NCI-H128 (cell line): ENCODE measurements around the gene NOS1.
"Not testable (repeated sequence)": the region's sequence is repeated elsewhere in the genome, so short reads cannot be mapped to it uniquely, and the experiment has no call there.

Source experiments
- DNase-seq: peaks from one replicate; lab custom pipeline; 2025; ENCODE audit not compliant: unreplicated experiment; lab: John Stamatoyannopoulos, UW

Gene NOS1

DNA sequence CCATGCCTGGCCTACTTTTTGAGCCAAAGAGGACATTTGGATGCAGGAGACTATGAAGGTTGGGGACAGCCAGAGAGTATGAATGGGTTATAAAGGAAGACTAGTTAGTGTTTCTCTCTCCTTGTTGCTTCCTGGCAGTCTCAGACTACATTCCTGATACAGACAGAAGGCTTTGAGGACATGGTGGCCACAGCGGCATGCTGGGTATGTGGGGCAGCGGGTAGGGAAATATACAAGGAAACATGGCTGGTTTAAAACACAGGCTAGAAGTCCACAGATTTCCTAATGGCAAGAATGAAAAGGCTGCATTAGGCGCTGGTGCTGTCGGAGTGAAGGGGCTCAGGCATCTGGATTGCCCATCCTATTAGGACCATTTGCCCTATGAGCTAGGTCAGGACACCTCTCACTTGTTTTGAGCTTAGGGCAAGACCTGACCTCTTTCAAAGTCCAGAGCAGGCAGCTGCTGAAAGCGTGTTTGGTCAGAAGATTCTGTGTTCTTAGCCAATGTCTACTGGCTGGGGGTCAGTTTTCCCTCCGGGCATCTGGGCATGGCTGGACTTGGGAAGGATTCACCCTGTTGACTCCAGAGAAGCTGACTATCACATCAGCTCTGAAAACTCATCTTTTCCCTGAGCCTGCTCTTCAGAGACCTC is 151.0 kb downstream of the NOS1 start:
- no peak for DNase-seq

DNA sequence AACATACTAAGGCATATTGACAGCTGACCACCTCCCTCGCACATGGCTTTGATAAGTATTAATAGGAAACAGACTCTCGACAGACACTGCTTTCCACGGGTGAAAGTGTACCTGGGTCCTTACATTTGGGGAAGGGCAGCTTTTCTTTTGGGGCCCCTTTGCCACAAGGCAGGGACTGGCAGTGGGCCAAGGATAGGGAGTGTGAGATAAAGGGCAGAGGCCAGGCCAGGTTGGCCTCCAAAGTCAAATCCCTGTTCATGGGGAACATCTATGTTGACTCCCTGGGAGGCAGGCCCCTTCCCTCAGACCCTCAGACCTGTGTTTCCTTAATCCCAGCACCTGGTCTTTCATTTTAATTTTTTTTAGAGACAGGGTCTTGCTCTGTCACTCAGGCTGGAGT is 151.8 kb downstream of the NOS1 start:
- DNase-seq = no peak

DNA sequence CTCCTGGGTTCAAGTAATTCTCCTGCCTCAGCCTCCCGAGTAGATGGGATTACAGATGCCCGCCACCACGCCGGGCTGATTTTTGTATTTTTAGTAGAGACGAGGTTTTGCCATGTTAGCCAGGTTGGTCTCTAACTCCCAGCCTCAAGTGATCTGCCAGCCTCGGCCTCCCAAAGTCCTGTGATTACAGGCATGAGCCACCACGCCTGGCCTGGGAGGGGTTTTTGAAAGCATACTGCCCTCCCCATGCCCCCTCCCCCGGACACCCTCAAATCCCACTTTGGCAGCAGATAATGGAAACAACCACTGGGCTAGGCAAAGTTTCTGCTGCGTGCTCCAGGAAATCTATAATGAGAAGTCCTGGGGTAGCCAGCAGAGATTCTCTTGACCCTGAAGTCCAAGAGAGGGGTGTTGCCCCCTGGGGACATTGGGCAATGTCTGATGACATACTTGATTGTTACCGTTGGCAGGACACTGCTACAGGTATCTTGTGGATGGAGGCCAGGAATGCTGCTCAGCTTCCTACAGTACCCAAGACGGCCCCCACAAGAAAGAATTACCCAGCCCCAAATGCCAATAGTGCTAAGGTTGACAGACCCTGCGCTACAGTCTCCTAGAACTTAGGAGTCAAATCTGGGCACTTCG is 152.5 kb downstream of the NOS1 start:
- no peak for DNase-seq

DNA sequence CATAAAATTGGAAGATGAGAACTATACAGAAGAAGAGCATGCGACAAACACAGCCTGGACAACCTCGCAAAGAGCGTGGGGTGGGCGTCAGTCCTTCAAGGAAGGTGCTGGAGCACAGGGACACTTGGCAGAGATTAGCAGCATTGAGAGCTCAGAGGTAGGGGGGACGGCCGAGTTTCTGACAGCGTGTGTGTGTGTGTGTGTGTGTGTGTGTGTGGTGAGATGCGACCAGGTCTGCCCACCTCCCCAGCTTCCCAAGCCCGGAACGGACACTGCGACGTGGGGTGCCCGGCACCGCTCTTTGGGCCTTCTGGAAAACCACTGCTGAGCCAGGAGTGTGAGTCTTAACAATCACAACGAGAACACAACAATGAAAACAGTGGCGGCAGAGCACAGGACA is 153.2 kb downstream of the NOS1 start:
- DNase-seq = no peak

DNA sequence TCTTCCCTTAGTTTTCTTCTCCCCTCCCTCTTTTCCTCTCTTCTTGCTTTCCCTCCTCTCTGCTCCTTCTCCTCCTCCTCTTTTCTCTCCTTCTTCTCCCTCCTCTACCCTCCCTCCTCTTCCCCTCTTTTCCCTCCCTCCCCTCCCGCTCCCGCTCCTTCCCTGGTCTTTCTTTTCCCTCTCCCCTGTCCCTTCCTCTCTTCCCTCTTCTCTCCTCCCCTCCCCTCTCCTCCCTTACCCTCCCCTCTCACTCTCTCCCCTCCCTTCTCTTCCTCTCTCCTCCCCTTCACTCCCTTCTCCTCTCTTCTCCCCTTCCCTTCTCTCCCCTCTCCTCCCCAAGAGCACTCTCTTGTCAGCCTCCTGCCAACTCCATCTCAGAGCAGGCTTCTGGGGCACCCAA is 153.8 kb downstream of the NOS1 start:
- no peak for DNase-seq

DNA sequence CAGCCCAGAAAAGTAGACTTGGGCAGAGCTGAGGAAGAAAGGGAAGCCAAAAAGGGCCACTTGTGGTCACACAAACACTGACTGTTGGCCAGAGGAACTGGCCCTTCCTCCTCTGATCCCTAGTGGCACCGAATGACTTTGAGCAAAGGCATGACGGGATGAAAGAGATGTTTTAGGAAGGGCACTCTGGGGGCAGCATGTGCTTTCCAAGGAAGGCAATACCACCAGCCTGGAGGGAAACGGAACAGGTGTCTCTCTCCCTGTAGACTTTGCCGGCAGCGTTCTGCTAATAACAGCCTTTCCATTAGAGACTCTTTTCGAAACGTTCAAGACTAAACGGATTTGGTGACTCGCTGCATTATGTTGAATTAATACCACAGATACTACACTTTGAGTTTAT is 158.9 kb downstream of the NOS1 start:
- DNase-seq = no peak

DNA sequence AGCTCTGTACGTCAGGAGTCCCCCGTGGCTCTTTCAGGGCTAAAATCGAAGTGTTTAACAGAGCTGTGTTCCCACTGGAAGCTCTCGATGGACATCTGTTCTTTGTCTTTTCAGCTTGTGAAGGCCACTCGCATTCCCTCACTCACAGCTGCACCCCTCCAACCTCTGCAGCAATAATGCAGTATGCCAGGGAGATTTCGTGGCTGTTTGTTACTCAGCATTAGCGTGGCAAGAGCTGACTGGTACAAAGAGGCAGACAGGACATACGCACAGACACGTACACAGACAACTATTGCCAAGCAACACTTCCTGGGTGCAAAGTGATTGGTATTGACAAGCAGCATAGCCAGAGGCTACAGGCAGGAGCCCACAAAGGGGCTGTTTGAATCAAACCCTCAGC is 159.4 kb downstream of the NOS1 start:
- DNase-seq = no peak

DNA sequence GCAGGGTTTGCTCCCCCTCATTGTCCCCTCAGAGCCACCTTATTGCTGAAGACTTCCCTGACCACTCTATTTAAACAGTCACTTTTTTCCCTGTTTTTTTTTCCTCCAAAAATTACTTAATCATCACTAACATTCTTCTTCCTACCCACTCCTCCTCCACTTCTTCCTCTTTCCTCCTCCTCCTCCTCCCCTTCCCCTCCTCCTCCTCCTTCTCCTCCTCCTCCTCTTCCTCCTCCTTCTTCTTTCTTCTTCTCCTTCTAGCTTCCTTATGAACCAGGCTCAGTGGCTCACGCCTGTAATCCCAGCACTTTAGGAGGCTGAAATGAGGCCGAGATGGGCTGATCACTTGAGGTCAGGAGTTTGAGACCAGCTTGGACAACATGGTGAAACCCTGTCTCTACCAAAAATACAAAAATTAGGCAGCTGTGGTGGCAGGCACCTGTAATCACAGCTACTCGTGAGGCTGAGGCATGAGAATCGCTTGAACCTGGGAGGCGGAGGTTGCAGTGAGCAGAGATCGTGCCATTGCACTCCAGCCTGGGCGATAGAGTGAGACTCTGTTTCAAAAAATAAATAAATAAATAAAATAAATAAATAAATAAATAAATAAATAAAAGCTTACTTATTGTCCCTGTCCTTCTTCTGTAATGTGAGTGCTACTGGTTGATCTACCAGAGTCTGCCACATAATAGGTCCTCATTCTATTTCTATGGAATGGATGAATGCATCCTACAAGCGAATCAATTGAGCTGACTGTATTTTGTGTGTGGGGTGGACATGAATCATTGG is 161.3 kb downstream of the NOS1 start:
- DNase-seq = not testable (repeated sequence)

DNA sequence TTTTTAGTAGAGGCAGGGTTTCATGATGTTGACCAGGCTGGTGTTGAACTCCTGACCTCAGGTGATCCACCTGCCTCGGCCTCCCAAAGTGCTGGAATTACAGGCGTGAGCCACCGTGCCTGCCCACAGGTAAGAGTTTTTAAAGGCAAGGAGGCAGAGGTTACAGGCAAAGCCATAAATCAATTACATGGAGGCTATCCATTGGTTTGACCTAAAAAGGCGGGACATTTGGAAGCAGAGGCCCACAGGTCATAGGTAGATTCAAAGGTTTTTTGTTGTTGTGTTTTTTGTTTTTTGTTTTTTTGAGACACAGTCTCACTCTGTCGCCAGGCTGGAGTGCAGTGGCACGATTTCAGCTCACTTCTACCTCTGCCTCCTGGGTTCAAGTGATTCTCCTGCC is 165.1 kb downstream of the NOS1 start:
- not testable (repeated sequence) for DNase-seq

DNA sequence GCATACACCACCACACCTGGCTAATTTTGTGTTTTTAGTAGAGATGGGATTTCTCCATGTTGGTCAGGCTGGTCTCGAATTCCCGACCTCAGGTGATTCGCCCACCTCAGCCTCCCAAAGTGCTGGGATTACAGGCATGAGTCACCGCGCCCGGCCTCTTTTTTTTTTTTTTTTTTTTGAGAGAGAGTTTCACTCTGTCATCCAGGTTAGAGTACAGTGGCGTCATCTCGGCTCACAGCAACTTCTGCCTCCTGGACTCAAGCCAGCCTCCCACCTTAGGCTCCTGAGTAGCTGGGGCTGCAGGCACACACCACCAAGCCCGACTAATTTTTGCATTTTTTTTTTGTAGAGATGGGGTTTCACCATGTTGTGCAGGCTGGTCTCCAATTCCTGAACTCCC is 166.4 kb downstream of the NOS1 start:
- not testable (repeated sequence) for DNase-seq

DNA sequence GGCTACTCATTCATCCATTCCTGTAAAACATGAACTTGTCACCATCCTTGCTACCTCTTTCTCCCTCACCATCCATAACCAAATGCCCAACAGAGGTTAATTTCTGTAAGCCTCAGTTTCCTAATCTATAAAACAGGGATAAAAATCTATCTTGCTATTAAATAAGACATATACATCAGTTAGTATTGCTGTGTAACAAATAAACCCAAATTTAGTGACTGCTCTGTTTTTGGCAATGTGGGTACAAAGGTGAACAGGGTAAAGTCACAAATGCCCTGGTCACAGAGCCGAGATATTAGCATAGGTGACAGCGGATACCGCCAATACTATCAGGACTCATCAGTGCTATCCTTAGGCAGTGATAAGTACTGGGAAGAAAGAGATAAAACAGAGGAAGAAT is 167.5 kb downstream of the NOS1 start:
- no peak for DNase-seq

DNA sequence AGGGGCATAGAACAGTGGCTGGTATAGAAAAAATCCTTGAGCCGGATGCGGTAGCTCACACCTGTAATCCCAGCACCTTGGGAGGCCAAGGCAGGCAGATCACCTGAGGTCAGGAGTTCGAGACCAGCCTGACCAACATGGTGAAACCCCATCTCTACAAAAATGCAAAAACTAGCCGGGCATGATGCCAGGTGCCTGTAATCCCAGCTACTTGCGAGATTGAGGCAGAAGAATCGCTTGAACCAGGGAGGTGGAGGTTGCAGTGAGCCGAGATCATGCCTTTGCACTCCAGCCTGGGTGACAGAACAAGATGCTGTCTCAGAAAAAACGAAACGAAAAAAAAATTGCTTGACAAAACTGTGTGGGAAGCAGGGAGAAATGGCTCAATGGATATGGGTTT is 168.8 kb downstream of the NOS1 start:
- DNase-seq = not testable (repeated sequence)

DNA sequence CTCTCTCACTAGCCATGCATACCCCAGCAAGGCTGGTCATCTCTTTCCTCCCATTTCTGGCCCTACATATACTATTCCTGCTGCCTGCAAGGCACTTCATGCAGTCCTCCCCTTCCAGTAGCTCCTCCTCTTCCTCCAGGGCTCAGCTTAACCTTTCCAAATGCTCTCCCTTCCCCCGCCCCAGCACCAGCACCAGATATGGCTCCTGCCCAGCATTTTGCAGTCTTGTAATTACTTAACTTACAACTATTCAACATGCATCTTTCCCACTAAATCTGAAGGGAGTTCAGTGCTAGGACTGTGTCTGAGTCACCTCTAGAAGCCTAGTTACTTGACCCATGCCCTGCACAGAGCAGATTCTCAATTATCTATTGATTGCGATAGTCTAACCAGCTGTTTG is 169.4 kb downstream of the NOS1 start:
- no peak for DNase-seq

DNA sequence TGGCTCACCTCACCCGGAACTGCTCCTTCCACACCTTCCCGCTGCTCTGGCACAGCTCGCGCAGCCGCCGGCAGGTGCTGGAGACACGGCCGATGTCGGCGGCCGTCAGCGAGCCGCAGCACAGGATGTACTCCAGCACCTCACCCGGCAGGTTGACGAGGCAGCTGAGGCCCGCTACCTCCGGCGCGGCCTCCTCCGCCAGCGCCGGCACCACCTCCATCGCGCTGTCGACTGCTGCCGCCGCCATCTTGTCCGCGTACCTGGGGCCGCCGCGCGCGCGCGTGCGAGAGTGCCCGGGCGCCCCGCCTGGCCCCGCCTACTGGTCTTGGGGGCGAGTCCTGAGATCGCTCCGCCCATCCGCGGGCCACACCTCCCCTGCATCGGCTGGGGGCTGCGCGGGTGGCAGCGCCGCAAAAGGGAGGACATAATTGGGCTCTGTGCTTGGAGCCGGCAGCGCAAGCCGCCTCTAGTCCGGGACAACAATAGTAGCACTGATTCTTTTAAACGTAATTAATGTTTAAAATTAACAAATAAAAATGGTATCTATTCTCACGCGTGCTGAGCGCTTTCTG is 171.1 kb downstream of the NOS1 start, which contains the start of gene FBXO21:
Gene FBXO21, minus strand, starts transcription at position 261 of the 572 bp plus-strand sequence. Its CDS starts 14 bp downstream, at position 247.
- DNase-seq = peak; percentile 91

DNA sequence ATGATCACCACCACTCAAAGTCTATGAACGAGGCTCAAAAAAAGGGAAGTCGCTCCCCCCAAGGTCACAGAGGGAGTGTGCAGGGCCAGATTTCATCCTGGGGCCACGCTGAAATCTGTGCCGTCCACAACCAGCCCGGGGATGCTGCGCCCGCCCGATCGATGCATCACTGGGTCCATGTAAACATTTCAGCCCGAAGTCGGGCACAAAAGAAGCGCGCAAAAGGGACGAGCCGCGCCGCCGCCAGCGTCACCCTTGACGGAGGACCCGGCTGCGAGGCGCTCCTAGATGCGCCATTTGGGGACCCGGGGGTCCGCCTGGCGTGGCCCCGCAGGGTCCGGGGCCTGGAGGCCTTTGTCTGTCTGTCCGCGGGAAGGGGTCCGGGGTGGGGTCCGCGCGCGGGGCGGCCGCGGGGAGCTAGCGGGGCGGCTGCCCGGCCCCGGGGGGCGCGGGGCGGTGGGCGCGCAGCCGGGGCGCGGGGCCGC is 171.7 kb downstream of the NOS1 start:
- DNase-seq = no peak

DNA sequence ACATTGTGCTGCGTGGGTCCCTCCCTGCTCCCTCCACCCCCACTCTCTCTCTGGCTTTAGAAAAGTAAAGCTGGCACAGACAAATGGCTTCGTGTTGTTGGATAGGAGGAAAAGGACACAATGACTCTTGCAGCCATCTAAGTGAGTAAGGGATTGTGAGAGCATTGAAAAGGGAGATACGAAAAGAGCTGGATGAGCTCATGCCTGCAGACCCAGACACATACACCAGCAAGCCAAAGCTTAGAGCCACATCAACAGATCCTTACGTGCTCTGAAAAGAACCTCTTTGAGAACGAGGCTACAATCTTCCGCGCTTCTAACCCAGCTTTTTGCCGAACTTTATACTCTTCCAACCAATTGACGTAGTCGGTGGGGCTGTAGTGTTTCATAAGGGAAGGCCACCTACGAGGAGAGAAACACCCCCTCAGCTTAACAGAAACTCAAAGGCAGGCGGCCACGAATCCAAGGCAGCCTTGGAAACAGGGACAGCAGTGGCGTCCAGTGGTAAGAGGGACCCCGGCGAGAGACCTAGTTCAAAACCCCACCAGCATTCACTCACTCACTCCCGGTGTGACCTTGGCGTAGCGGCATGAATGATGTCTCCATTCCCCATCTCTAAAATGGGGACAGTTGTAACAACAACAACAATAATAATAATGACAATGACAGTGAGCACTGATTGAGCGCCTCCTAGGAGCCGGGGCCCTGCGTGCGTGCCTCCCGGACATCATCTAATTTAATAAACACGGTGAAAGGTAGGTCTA is 172.3 kb downstream of the NOS1 start:
- no peak for DNase-seq

DNA sequence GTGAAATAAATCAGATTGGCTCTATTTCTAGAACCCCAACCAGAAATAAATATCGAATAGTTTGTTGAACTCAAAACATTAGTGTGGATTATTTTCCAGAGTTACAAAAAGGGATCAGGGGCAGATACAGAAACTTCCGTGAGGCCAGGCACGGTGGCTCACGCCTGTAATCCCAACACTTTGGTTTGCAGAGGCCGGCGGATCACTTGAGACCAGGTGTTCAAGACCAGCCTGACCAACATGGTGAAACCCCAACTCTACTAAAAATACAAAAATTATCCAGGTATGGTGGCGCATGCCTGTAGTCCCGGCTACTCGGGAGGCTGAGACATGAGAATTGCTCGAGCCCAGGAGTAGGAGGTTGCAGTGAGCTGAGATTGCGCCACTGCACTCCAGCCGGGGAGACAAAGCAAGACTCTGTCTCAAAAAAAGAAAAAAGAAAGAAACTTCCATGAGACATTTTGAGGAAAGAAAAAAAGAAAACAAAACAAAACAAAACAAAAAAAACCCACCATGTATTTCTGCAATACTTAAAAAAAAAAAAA is 173.2 kb downstream of the NOS1 start:
- DNase-seq = no peak

DNA sequence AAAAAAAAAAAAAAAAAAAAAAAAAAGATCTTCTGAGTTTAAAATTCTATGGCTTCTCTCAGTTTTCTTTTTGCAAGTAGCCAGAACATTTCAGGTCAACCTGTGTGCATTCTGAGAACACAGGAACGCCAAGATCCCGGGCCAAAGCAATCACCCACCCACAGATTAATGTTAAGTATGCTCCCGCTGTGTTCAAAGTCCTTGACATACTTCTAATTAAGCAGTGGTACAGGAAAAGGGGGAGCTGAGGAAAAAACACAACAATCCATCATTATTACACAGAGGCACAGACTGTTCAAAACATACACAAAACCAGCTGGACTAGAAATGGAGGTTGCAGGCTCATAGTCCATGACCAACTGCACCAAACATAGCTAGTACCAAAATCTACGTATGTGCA is 174.0 kb downstream of the NOS1 start:
- no peak for DNase-seq

DNA sequence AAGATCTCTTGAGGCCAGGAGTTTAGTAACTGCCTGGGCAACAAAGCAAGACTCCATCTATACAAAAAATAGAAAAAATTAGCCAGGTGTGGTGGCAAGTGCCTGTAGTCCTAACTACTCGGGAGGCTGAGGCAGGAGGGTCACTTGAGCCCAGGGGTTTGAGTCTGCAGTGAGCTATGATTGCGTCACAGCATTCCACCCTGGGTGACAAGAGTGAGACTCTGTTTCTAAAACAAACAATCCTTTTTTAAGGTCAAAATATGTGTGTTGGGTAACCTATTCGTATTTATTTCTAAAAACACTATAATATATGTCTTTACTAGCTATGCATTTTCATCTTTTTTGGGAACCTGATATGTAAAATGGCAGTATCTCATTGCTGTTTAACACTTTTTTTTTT is 178.6 kb downstream of the NOS1 start:
- DNase-seq = no peak

DNA sequence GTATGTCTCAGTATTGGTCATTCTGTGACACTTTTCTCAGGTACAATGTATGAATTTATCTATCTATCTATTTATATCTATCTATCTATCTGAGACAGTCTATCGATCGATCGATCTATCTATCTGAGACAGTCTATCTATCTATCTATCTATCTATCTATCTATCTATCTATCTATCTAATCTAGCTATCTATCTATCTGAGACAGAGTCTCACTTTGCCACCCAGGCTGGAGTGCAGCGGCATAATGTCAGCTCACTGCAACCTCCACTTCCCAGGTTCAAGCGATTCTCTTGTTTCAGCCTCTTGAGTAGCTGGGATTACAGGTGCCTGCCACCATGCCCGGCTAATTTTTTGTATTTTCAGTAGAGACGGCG is 180.0 kb downstream of the NOS1 start:
- not testable (repeated sequence) for DNase-seq
